GM12801 (cell line): ENCODE results near the gene APCDD1L.

Experiments
- TF ChIP-seq, protein P1 (sequence below): IDR thresholded peaks from one replicate; pipeline ENCODE4 v1.5.1; 2011; ENCODE audit warnings: control low read depth; ENCODE audit not compliant: insufficient read length; ENCODE audit errors: extremely low read depth

The APCDD1L gene

DNA sequence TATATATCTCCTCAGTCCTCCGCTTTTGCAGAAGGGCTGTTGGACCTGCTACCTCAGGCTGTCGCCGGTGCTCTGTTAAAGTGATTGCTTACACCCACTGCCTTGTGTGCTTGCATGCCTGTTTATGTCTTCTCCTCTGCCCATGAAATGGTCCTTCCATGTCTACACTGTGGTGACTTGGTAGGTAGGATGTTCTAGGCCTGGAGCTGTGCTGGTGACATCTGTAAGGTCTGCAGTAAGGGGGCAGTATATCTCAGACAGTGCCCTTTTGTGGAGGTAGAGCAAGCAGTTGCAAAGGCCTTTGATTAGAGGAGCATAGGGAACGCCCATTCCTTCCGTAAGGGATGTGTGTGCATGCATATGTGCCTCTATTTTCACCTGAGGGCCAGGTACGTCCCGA is 85.9 kb downstream of the APCDD1L start:
- TF ChIP-seq, protein P1, sequence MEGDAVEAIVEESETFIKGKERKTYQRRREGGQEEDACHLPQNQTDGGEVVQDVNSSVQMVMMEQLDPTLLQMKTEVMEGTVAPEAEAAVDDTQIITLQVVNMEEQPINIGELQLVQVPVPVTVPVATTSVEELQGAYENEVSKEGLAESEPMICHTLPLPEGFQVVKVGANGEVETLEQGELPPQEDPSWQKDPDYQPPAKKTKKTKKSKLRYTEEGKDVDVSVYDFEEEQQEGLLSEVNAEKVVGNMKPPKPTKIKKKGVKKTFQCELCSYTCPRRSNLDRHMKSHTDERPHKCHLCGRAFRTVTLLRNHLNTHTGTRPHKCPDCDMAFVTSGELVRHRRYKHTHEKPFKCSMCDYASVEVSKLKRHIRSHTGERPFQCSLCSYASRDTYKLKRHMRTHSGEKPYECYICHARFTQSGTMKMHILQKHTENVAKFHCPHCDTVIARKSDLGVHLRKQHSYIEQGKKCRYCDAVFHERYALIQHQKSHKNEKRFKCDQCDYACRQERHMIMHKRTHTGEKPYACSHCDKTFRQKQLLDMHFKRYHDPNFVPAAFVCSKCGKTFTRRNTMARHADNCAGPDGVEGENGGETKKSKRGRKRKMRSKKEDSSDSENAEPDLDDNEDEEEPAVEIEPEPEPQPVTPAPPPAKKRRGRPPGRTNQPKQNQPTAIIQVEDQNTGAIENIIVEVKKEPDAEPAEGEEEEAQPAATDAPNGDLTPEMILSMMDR: no peak

DNA sequence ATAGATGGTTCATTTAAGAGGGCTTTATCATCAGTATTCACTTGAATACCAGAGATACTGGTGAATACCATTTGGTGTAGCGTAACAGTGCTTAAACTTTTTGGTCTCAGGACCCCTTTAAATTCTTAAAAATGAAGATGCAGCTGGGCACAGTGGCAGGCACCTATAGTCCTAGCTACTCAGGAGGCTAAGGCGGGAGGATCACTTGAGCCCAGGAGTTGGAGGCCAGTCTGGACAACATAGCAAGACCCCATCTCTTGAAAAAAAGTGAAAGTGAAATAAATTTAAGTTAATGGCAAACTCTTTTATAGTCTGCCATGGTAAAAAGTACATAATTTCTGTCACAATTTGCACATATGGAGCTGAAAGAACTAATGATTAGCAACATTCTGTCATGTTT is 86.8 kb downstream of the APCDD1L start:
- TF ChIP-seq, protein P1: no peak

DNA sequence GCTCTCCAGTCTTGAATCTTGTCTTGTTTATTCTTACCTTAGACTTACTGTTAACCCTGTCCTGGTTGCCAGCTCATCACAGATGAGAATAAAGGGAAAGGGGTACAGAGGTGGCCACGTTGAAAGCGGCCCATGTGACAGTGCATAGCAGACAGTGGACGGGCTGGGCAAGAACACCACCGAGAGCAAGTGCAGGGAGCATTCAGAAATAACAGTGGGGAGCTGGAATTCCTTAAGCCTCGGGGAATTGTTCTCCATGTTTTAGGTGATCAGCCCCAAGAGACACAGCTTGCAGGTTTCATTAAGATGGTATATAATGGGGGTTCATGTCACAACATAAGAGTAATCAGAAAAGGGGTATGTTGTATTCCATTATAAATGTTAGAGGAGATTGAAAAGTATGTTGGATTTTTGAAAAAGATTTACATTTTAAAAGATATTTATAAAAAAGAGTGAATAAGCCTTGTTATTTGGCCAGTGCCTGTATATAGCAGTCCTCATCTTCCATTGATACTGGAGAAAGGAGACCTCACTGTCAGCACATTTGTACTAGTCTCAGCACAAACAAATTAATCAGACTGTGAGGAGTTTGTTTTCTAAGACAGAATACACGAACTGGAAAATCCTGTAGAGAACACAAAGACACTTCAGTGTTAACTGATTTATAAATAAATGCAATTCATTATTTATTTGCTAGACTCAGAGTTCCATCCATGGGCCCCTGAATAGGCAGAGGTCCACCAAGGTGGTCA is 90.8 kb downstream of the APCDD1L start:
- TF ChIP-seq, protein P1: no peak

DNA sequence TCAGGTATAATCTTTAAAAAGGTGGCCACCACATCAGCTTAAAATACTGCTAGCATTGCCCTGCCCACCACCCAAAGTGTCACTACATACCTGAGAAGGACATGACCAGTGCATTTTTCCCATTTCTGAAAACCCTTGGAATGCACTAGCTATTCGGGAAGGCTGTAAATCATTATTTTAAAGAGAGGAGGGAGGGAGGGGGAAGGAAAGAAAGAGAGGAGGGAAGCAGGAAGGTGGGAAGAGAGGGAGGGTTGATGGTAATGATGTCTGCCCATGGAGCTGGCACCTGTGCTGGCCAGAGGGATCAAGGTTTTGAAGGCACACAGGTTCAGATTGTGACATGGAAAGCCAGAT is 93.7 kb downstream of the APCDD1L start:
- TF ChIP-seq, protein P1: no peak

DNA sequence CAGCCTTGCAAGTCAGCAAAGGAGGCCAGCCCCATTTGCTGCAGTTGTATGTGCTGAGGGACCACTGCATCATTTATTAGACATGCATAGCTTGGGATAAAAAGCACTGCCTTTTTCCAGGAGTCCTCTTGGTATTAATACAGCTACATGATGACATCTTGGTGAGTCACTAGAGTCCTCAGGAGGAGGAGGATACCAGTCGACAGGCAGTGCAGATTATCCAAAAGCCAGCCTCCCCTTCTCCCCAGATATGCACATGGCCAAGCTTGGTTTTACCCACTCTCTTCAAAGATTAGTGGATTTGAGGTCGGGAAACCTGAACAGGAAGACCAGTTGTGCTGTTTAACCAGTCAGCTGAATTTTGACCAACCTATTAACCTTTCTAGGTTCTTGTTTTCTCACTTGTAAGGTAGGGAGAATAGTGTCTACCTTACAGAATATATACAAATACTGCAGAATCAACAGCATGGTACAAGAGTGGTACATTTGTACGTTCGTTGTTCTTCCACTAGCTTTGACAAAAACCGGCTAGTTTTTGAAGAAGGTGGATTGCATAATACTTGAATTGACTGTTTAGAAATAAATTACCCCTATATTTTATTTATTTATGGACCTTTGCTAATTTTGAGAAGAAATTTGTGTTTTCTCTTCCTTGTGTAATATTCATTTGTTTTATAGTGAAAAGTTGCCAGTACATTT is 94.3 kb downstream of the APCDD1L start:
- TF ChIP-seq, protein P1: no peak

DNA sequence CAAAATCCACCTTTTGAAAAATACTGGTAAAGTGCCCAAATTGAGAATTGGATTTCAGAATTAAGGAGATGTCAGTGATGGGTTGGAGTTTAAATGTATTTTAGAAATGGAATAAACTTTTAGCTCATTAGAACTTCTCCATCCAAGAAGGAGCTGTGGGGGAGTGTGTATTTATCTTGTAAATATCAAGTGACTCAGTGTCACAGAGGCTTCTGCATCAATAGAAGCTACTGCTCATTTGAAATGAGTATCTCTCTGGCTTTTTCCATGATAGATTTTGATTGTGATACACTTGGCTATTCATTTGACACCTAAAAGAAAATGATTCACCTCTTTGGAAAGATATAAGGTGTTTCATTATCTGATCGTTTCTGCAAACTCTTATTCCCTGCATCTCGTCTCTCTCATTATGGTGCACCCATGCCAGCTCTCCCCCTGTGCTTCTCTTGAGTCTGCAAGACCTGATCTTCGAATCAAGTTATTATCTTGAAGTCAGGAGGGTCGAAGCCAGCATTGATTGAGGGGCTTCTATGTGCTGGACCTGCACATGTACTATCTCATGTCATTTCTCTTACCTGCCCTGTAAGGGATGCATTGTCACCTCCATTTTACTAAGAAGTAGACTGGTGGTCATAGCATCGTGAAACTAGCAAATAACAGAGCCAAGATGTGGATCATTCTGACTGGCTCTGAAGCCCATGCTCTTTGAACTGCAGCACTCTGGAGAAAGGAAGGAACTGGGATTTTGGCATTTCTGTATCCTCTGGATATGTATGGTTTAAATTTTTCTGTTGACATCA is 96.0 kb downstream of the APCDD1L start:
- TF ChIP-seq, protein P1: no peak

DNA sequence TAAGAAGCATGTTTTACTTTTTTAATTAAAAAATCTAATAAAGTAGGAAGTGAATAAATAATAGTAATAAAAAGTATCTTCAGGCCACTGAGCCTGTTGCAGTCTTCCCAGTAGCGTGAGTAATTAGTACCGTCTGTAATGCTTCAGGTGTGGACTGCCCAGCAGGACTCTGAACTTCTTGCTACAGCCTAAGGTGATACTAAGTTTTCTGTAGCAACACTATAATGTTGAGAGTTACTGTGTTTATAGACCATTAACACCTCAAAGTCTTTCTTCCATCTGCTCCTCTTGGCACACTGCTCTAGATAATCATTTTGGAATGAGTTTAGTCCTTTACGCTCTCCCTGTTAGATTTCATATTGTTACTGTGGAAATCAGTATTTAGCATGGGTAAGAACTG is 97.8 kb downstream of the APCDD1L start:
- TF ChIP-seq, protein P1: no peak
